Adipocyte (in vitro differentiated cells): Measurements from ENCODE around the gene WNT3.
A peak's percentile ranks its signal among the peaks of the same experiment; 100 is the strongest.

Experiments used
- DNase-seq: peaks from one replicate; pipeline ENCODE4 v3.0.0-alpha.2; 2015; ENCODE audit warnings: low read depth
- H3K27me3 ChIP-seq: replicated peaks from 2 replicates; pipeline ENCODE4 v1.7.0; 2013; ENCODE audit warnings: mild to moderate bottlenecking, low read length, moderate library complexity; ENCODE audit not compliant: control insufficient read depth, insufficient read depth
- H3K36me3 ChIP-seq: 2 replicates; pipeline ENCODE4 v1.7.0; 2013; ENCODE audit warnings: low read length, mild to moderate bottlenecking, moderate library complexity; ENCODE audit not compliant: control insufficient read depth, insufficient read depth, severe bottlenecking
- H3K4me1 ChIP-seq: 2 replicates; pipeline ENCODE4 v1.7.0; 2013; ENCODE audit warnings: mild to moderate bottlenecking, low read length, moderate library complexity; ENCODE audit not compliant: control insufficient read depth, insufficient read depth
- H3K4me3 ChIP-seq: 2 replicates; pipeline ENCODE4 v1.7.0; 2013; ENCODE audit warnings: mild to moderate bottlenecking, low read length, moderate library complexity
- H3K9ac ChIP-seq: 2 replicates; pipeline ENCODE4 v1.7.0; 2013; ENCODE audit warnings: mild to moderate bottlenecking, low read length, moderate library complexity
- H3K9me3 ChIP-seq: 2 replicates; pipeline ENCODE4 v1.7.0; 2013; ENCODE audit warnings: mild to moderate bottlenecking, low read length, moderate library complexity; ENCODE audit not compliant: control insufficient read depth

WNT3 gene

GRCh38 chr17:46737326-46737725 is 81.2 kb downstream of the WNT3 start:
- DNase-seq = no peak
- Histone ChIP-seq H3K4me3 (no peak overlapping the region), H3K27me3 (no peaks in the 10 kb centered on the region), H3K36me3 (peaks cover 14% of the 10 kb centered on the region), H3K9ac (no peak overlapping the region), H3K9me3 (no peaks in the 10 kb centered on the region), H3K4me1 (peaks cover 6% of the 10 kb centered on the region)

GRCh38 chr17:46736100-46736499 is 82.4 kb downstream of the WNT3 start:
- Histone ChIP-seq H3K36me3 (peaks cover 15% of the 10 kb centered on the region), H3K4me3 (no peak overlapping the region), H3K4me1 (peaks cover 3% of the 10 kb centered on the region), H3K9ac (no peak overlapping the region), H3K27me3 (no peaks in the 10 kb centered on the region), H3K9me3 (no peaks in the 10 kb centered on the region)
- DNase-seq = no peak

GRCh38 chr17:46733837-46734475 is 84.5 kb downstream of the WNT3 start:
- H3K4me1 ChIP-seq = peaks cover 3% of the 10 kb centered on the region
- H3K4me3 ChIP-seq = no peak overlapping the region
- H3K9ac ChIP-seq = no peak overlapping the region
- peaks cover 36% of the 10 kb centered on the region for H3K36me3 ChIP-seq
- no peaks in the 10 kb centered on the region for H3K27me3 ChIP-seq
- H3K9me3 ChIP-seq = no peaks in the 10 kb centered on the region
- DNase-seq = no peak

GRCh38 chr17:46732754-46733398 is 85.6 kb downstream of the WNT3 start:
- Histone ChIP-seq H3K4me3 (no peak overlapping the region), H3K4me1 (peaks cover 3% of the 10 kb centered on the region), H3K36me3 (peaks cover 34% of the 10 kb centered on the region), H3K9me3 (peaks cover 4% of the 10 kb centered on the region), H3K27me3 (no peaks in the 10 kb centered on the region), H3K9ac (no peak overlapping the region)
- no peak for DNase-seq

- Histone ChIP-seq H3K4me3 (no peak overlapping the region), H3K4me1 (peaks cover 9% of the 10 kb centered on the region), H3K27me3 (no peaks in the 10 kb centered on the region), H3K9ac (no peak overlapping the region), H3K9me3 (peaks cover 4% of the 10 kb centered on the region), H3K36me3 (peaks cover 40% of the 10 kb centered on the region)
- no peak for DNase-seq
Observed at GRCh38 chr17:46732160-46732559, 86.3 kb downstream of the WNT3 start.

GRCh38 chr17:46730679-46731078 is 87.8 kb downstream of the WNT3 start:
- H3K9ac ChIP-seq = no peak overlapping the region
- H3K4me3 ChIP-seq = no peak overlapping the region
- H3K36me3 ChIP-seq = peaks cover 46% of the 10 kb centered on the region
- peaks cover 4% of the 10 kb centered on the region for H3K9me3 ChIP-seq
- peaks cover 22% of the 10 kb centered on the region for H3K4me1 ChIP-seq
- DNase-seq = no peak
- no peaks in the 10 kb centered on the region for H3K27me3 ChIP-seq

GRCh38 chr17:46730026-46730425 is 88.5 kb downstream of the WNT3 start:
- Histone ChIP-seq H3K27me3 (no peaks in the 10 kb centered on the region), H3K4me3 (no peak overlapping the region), H3K36me3 (peaks cover 46% of the 10 kb centered on the region), H3K4me1 (peaks cover 22% of the 10 kb centered on the region), H3K9ac (no peak overlapping the region), H3K9me3 (peaks cover 4% of the 10 kb centered on the region)
- DNase-seq = no peak

- peaks cover 4% of the 10 kb centered on the region for H3K9me3 ChIP-seq
- H3K27me3 ChIP-seq = no peaks in the 10 kb centered on the region
- H3K4me3 ChIP-seq = no peak overlapping the region
- peaks cover 19% of the 10 kb centered on the region for H3K4me1 ChIP-seq
- H3K9ac ChIP-seq = no peak overlapping the region
- DNase-seq = peak; percentile 57
- peaks cover 46% of the 10 kb centered on the region for H3K36me3 ChIP-seq
Observed at GRCh38 chr17:46727572-46728348, 90.7 kb downstream of the WNT3 start.

- H3K27me3 ChIP-seq = no peaks in the 10 kb centered on the region
- H3K4me3 ChIP-seq = no peak overlapping the region
- no peak for DNase-seq
- no peak overlapping the region for H3K9ac ChIP-seq
- peaks cover 45% of the 10 kb centered on the region for H3K36me3 ChIP-seq
- H3K9me3 ChIP-seq = peaks cover 4% of the 10 kb centered on the region
- peaks cover 19% of the 10 kb centered on the region for H3K4me1 ChIP-seq
Observed at GRCh38 chr17:46726206-46726605, 92.3 kb downstream of the WNT3 start.

- Histone ChIP-seq H3K4me1 (peaks cover 19% of the 10 kb centered on the region), H3K4me3 (no peak overlapping the region), H3K27me3 (no peaks in the 10 kb centered on the region), H3K9me3 (no peaks in the 10 kb centered on the region), H3K9ac (no peak overlapping the region), H3K36me3 (peaks cover 37% of the 10 kb centered on the region)
- no peak for DNase-seq
Observed at GRCh38 chr17:46722662-46723285, 95.7 kb downstream of the WNT3 start.

GRCh38 chr17:46720408-46720807 is 98.1 kb downstream of the WNT3 start:
- Histone ChIP-seq H3K9me3 (no peaks in the 10 kb centered on the region), H3K9ac (no peak overlapping the region), H3K36me3 (peaks cover 37% of the 10 kb centered on the region), H3K4me3 (no peak overlapping the region), H3K4me1 (no peaks in the 10 kb centered on the region), H3K27me3 (no peaks in the 10 kb centered on the region)
- no peak for DNase-seq
